ENCODE results near the gene AKT3. TPM values are rescaled to one million over a fixed set of nuclear protein-coding genes. Genes with fewer than 3 reads are reported as not detected.
"Not testable (repeated sequence)": the region's sequence is repeated elsewhere in the genome, so short reads cannot be mapped to it uniquely, and the experiment has no call there.

AKT3 gene
- total RNA-seq, 1 donor from 2014 or later: 61.9 TPM

- no peak for DNase-seq (ENCODE audit: extremely low spot score in 2 of 2)
- H3K36me3 ChIP-seq: no peaks in the 10 kb centered on the region
- peak overlapping the region; percentile 63 for H3K27ac ChIP-seq
- intact Hi-C loops (cut with DNase I): no loop called here
- peaks cover 64% of the 10 kb centered on the region for H3K4me1 ChIP-seq
- peak; percentile 19 to 93 for TF ChIP-seq POLR2AphosphoS5 (IDR thresholded peaks at IDR 0.05; ENCODE audit: insufficient read depth in 1 of 2, low read depth in 1 of 2)
- TF ChIP-seq POLR2A (IDR thresholded peaks at IDR 0.05): no peak
- no peak overlapping the region for H3K4me3 ChIP-seq
- H3K27me3 ChIP-seq: no peaks in the 10 kb centered on the region
- no peaks in the 10 kb centered on the region for H3K9me3 ChIP-seq
Observed at GRCh38 chr1:243791586-243792267, 58.3 kb downstream of the AKT3 start.

- Histone ChIP-seq H3K9me3 (no peaks in the 10 kb centered on the region), H3K27me3 (no peaks in the 10 kb centered on the region), H3K4me3 (no peak overlapping the region), H3K36me3 (no peaks in the 10 kb centered on the region), H3K4me1 (peaks cover 70% of the 10 kb centered on the region), H3K27ac (peak overlapping the region; percentile 63)
- intact Hi-C loops (cut with DNase I): no loop called here
- no peak for DNase-seq (ENCODE audit: extremely low spot score in 2 of 2)
- TF ChIP-seq POLR2AphosphoS5 (IDR thresholded peaks at IDR 0.05; ENCODE audit: insufficient read depth in 1 of 2, low read depth in 1 of 2): no peak
- TF ChIP-seq POLR2A (IDR thresholded peaks at IDR 0.05): no peak
- no peak for TF ChIP-seq CTCF (IDR thresholded peaks at IDR 0.05)
Observed at GRCh38 chr1:243790404-243790803, 59.6 kb downstream of the AKT3 start.

- H3K4me3 ChIP-seq: no peak overlapping the region
- no peaks in the 10 kb centered on the region for H3K36me3 ChIP-seq
- intact Hi-C loops (cut with DNase I): no loop called here
- TF ChIP-seq CTCF (IDR thresholded peaks at IDR 0.05): no peak
- TF ChIP-seq POLR2AphosphoS5 (IDR thresholded peaks at IDR 0.05; ENCODE audit: insufficient read depth in 1 of 2, low read depth in 1 of 2): no peak
- TF ChIP-seq POLR2A (IDR thresholded peaks at IDR 0.05): no peak
- H3K9me3 ChIP-seq: no peaks in the 10 kb centered on the region
- H3K4me1 ChIP-seq: peaks cover 58% of the 10 kb centered on the region
- no peak for DNase-seq (ENCODE audit: extremely low spot score in 2 of 2)
- H3K27me3 ChIP-seq: no peaks in the 10 kb centered on the region
- H3K27ac ChIP-seq: peak overlapping the region; percentile 10
Observed at GRCh38 chr1:243786531-243786930, 63.5 kb downstream of the AKT3 start.

GRCh38 chr1:243784506-243784905 lies 65.5 kb downstream of the AKT3 start:
- Histone ChIP-seq H3K36me3 (no peaks in the 10 kb centered on the region), H3K4me3 (no peak overlapping the region)

GRCh38 chr1:243783714-243784113 lies 66.3 kb downstream of the AKT3 start:
- intact Hi-C loops (cut with DNase I): no loop called here
- no peak overlapping the region for H3K4me3 ChIP-seq

More at GRCh38 chr1:243784506-243784905, 65.5 kb downstream of the AKT3 start:
- TF ChIP-seq POLR2A (IDR thresholded peaks at IDR 0.05): no peak
- TF ChIP-seq CTCF (IDR thresholded peaks at IDR 0.05): no peak
- no peak for TF ChIP-seq POLR2AphosphoS5 (IDR thresholded peaks at IDR 0.05; ENCODE audit: insufficient read depth in 1 of 2, low read depth in 1 of 2)
- Histone ChIP-seq H3K27me3 (no peaks in the 10 kb centered on the region), H3K27ac (no peak overlapping the region), H3K9me3 (no peaks in the 10 kb centered on the region), H3K4me1 (peaks cover 37% of the 10 kb centered on the region)
- no peak for DNase-seq (ENCODE audit: extremely low spot score in 2 of 2)
- intact Hi-C loops (cut with DNase I): no loop called here

GRCh38 chr1:243772361-243773050 lies 77.5 kb downstream of the AKT3 start:
- H3K36me3 ChIP-seq; H3K9me3 ChIP-seq; DNase-seq (ENCODE audit: extremely low spot score in 2 of 2); H3K27ac ChIP-seq; H3K4me3 ChIP-seq; H3K27me3 ChIP-seq; H3K4me1 ChIP-seq; intact Hi-C loops (cut with DNase I): not testable (repeated sequence)

More at GRCh38 chr1:243783714-243784113, 66.3 kb downstream of the AKT3 start:
- H3K9me3 ChIP-seq: no peaks in the 10 kb centered on the region
- no peak for TF ChIP-seq CTCF (IDR thresholded peaks at IDR 0.05)
- no peak for TF ChIP-seq POLR2AphosphoS5 (IDR thresholded peaks at IDR 0.05; ENCODE audit: insufficient read depth in 1 of 2, low read depth in 1 of 2)
- TF ChIP-seq POLR2A (IDR thresholded peaks at IDR 0.05): no peak
- no peak for DNase-seq (ENCODE audit: extremely low spot score in 2 of 2)
- H3K27me3 ChIP-seq: no peaks in the 10 kb centered on the region
- H3K36me3 ChIP-seq: no peaks in the 10 kb centered on the region
- peaks cover 32% of the 10 kb centered on the region for H3K4me1 ChIP-seq
- no peak overlapping the region for H3K27ac ChIP-seq

All from vagina (tissue), 2 donors.